HG03159 (cell line): ENCODE data around the gene KANK2.
A peak's percentile ranks its signal among the peaks of the same experiment; 100 is the strongest.
"Not testable (repeated sequence)": the region's sequence is repeated elsewhere in the genome, so short reads cannot be mapped to it uniquely, and the experiment has no call there.

Experiments
- ATAC-seq: cut with Tn5 transposase; IDR thresholded peaks from one replicate; pipeline ENCODE4 v1.9.1; 2021; ENCODE audit warnings: mild to moderate bottlenecking, moderate library complexity; ENCODE audit not compliant: unreplicated experiment

The KANK2 gene

GRCh38 chr19:11175920-11176319 lies 21.4 kb downstream of the KANK2 start:
- no peak for ATAC-seq

GRCh38 chr19:11174336-11174735 lies 23.0 kb downstream of the KANK2 start:
- no peak for ATAC-seq

- no peak for ATAC-seq
Observed at GRCh38 chr19:11173516-11174155, 23.7 kb downstream of the KANK2 start.

GRCh38 chr19:11172576-11172975 lies 24.8 kb downstream of the KANK2 start:
- no peak for ATAC-seq

GRCh38 chr19:11171144-11171543 lies 26.2 kb downstream of the KANK2 start:
- ATAC-seq = no peak

- ATAC-seq = no peak
Observed at GRCh38 chr19:11169896-11170678, 27.3 kb downstream of the KANK2 start.

- no peak for ATAC-seq
Observed at GRCh38 chr19:11168568-11168967, 28.8 kb downstream of the KANK2 start.

GRCh38 chr19:11166281-11167142 lies 30.8 kb downstream of the KANK2 start:
- no peak for ATAC-seq

GRCh38 chr19:11165486-11166030 lies 31.8 kb downstream of the KANK2 start:
- ATAC-seq = no peak

- no peak for ATAC-seq
Observed at GRCh38 chr19:11164879-11165406, 32.4 kb downstream of the KANK2 start.

GRCh38 chr19:11164296-11164695 lies 33.0 kb downstream of the KANK2 start:
- ATAC-seq = no peak

- ATAC-seq = not testable (repeated sequence)
Observed at GRCh38 chr19:11160440-11160768, 36.9 kb downstream of the KANK2 start.

- ATAC-seq = no peak
Observed at GRCh38 chr19:11159598-11160439, 37.5 kb downstream of the KANK2 start.

- ATAC-seq = peak; percentile 99
Observed at GRCh38 chr19:11155373-11156120, 41.8 kb downstream of the KANK2 start, which contains the start of gene SPC24. TSS of gene SPC24 (minus strand) at chr19:11155782. CDS start at chr19:11155776, 6 bp downstream.

- no peak for ATAC-seq
Observed at GRCh38 chr19:11154683-11155047, 42.7 kb downstream of the KANK2 start.

- ATAC-seq = no peak
Observed at GRCh38 chr19:11152318-11153062, 44.9 kb downstream of the KANK2 start.

GRCh38 chr19:11151181-11151580 lies 46.2 kb downstream of the KANK2 start:
- no peak for ATAC-seq

- no peak for ATAC-seq
Observed at GRCh38 chr19:11148001-11148400, 49.3 kb downstream of the KANK2 start.

- ATAC-seq = no peak
Observed at GRCh38 chr19:11145536-11145924, 51.8 kb downstream of the KANK2 start.
